Calu3 (cell line): ENCODE results near the gene RACK1. TPM values are rescaled to one million over a fixed set of nuclear protein-coding genes. Genes with fewer than 3 reads are reported as not detected.

Experiments
- BruUV-seq: library from RNA; stranded (reverse); fragments of 400-500 nt; replicated peaks from 2 replicates; lab custom pipeline; 2021; lab: Mats Ljungman, UMichigan
- CTCF ChIA-PET: fragments of 300-600 bp; sonication (Branson Sonifier 250); formaldehyde crosslinking; loops from one replicate; lab custom pipeline; 2022; ENCODE audit warnings: antibody characterized with exemption; lab: Charles Lee
- DNase-seq: peaks from one replicate; pipeline ENCODE4 v3.0.0; 2022
- H3K27ac Mint-ChIP-seq: one replicate; pipeline ENCODE4 v1.8.0; 2022; ENCODE audit warnings: mixed read lengths; ENCODE audit not compliant: unreplicated experiment
- H3K27me3 Mint-ChIP-seq: one replicate; pipeline ENCODE4 v1.8.0; 2022; ENCODE audit warnings: mixed read lengths; ENCODE audit not compliant: unreplicated experiment
- H3K36me3 Mint-ChIP-seq: one replicate; pipeline ENCODE4 v1.8.0; 2022; ENCODE audit warnings: mild to moderate bottlenecking, moderate library complexity, mixed read lengths; ENCODE audit not compliant: insufficient read depth, unreplicated experiment
- H3K4me1 Mint-ChIP-seq: one replicate; pipeline ENCODE4 v1.8.0; 2022; ENCODE audit warnings: mild to moderate bottlenecking, low read depth, mixed read lengths; ENCODE audit not compliant: unreplicated experiment
- H3K4me3 Mint-ChIP-seq: one replicate; pipeline ENCODE4 v1.8.0; 2022; ENCODE audit warnings: mild to moderate bottlenecking, low read depth, moderate library complexity, mixed read lengths; ENCODE audit not compliant: unreplicated experiment
- H3K9me3 Mint-ChIP-seq: one replicate; pipeline ENCODE4 v1.8.0; 2022; ENCODE audit warnings: low read depth, mixed read lengths; ENCODE audit not compliant: unreplicated experiment
- CTCF ChIP-seq: fragments of 200-600 bp; IDR thresholded peaks from one replicate; pipeline ENCODE4 v1.8.0; 2022; ENCODE audit warnings: antibody characterized with exemption; ENCODE audit not compliant: unreplicated experiment
- intact Hi-C: fragments of 100-400 bp; cut with micrococcal nuclease; formaldehyde crosslinking; loops from one replicate; pipeline ENCODE4 v1.10.0; 2022; ENCODE audit not compliant: unreplicated experiment
- total RNA-seq: library from RNA; stranded (reverse); gene quantifications from 2 replicates; pipeline ENCODE4 v1.2.3, GENCODE V29; 2022

Gene RACK1
- total RNA-seq, 1 experiment from 2014 or later, result 1,946 TPM

GRCh38 chr5:181255276-181255675, 11.6 kb upstream of the RACK1 start:
- CTCF ChIA-PET, result interaction anchor here (0.6 kb wide), 1 partner anchor 47 kb away, joined by 3 read pairs; no protein-coding TSS in a partner anchor
- BruUV-seq, result no TSS peak
- no peak for TF ChIP-seq CTCF
- intact Hi-C loops, result no loop called here
- Mint-ChIP-seq H3K9me3 (no peaks in the 10 kb centered on the region), H3K27me3 (no peaks in the 10 kb centered on the region), H3K4me3 (no peak overlapping the region), H3K27ac (no peak overlapping the region), H3K4me1 (peaks cover 53% of the 10 kb centered on the region), H3K36me3 (peaks cover 51% of the 10 kb centered on the region)
- no peak for DNase-seq

DNA sequence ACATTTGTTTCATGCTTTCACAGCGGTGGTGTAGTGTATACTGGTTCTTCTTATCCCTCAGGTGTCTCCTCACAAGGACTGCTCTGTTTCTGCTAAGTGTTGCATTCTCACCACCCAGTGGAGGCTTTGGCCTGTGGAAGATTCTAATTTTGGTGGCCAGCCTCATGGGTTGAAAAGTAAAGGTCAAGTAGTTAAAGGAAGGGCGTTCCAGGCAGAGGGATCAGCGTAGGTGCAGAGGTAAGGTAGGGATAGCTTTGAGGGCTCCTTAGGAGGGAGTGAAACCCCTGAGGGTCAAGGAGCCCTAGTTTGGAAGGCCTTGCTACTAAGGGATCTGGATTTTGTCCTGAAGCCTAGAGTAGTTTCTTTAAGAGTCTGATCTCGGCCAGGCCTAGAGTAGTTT, 4.6 kb upstream of the RACK1 start:
- Mint-ChIP-seq H3K36me3 (peaks cover 85% of the 10 kb centered on the region), H3K27ac (peak overlapping the region; percentile 99), H3K4me3 (peak overlapping the region; percentile 76), H3K27me3 (no peaks in the 10 kb centered on the region), H3K9me3 (no peaks in the 10 kb centered on the region), H3K4me1 (peaks cover 46% of the 10 kb centered on the region)
- no TSS peak for BruUV-seq
- TF ChIP-seq CTCF, result no peak
- CTCF ChIA-PET, result interaction anchor here (1.3 kb wide), 1 partner anchor 12 kb away, joined by 4 read pairs; the partner anchor contains the start of gene TRIM52
- intact Hi-C loops, result no loop called here
- no peak for DNase-seq

DNA sequence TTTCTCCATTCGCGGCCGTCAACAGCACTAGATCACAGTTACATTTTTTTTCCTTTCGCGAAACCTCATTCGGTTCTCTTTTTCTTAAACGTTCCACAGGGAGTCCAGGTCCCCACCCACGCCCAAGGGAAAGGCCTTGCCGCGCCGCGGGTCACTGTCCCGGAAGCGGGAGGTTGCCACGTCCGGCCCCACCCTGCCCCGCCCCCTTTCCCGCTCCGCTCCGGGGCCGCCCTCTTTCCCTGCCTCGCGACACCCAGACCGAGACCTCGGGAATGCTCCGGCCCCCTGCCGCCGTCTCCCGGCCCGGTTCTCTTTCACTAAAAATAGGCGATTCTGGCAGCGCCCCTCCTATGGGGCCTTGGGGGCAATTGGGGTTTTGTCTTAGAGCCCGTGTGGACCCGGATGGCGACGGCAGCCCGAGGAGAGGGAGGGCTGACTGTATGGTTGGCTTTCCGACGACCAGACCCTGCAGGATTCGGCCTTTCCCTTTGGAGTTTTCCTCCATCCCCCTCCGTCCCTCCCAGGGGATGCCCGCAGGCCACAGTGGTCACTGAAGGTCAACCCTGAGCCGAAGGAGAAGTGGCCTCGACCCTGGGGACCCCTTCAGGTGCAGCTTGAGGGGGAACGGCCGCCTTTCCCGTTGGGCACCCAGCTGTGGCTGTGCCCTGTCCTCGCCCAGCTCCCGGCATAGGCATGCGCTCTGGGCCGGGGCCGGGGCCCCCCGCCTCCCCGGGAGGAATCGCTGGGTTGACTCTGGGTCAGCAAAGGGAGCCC, 2.8 kb upstream of the RACK1 start:
- H3K4me3 Mint-ChIP-seq, result peak overlapping the region; percentile 76
- BruUV-seq, result no TSS peak
- peak; percentile 94 for DNase-seq
- no peak for TF ChIP-seq CTCF
- H3K4me1 Mint-ChIP-seq, result peaks cover 51% of the 10 kb centered on the region
- no peaks in the 10 kb centered on the region for H3K9me3 Mint-ChIP-seq
- peaks cover 97% of the 10 kb centered on the region for H3K36me3 Mint-ChIP-seq
- H3K27ac Mint-ChIP-seq, result peak overlapping the region; percentile 99
- CTCF ChIA-PET, result interaction anchor here (0.9 to 1.4 kb wide), 2 partner anchors 16 to 23 kb away, joined by 4 to 5 read pairs; partner anchors contain the start of gene TRIM41
- intact Hi-C loops, result no loop called here
- no peaks in the 10 kb centered on the region for H3K27me3 Mint-ChIP-seq

- peak; percentile 36 for DNase-seq
- peaks cover 47% of the 10 kb centered on the region for H3K4me1 Mint-ChIP-seq
- H3K9me3 Mint-ChIP-seq, result no peaks in the 10 kb centered on the region
- intact Hi-C loops, result loop anchor here (2.0 kb wide), 1 partner anchor 23 kb away; the partner anchor contains the start of gene TRIM41
- BruUV-seq, result no TSS peak
- no peaks in the 10 kb centered on the region for H3K27me3 Mint-ChIP-seq
- no peak for TF ChIP-seq CTCF
- H3K4me3 Mint-ChIP-seq, result peak overlapping the region; percentile 76
- H3K27ac Mint-ChIP-seq, result peak overlapping the region; percentile 99
- CTCF ChIA-PET, result interaction anchor here (0.9 to 1.4 kb wide), 3 partner anchors 11 to 22 kb away, joined by 4 to 6 read pairs (median 5); partner anchors contain the start of gene TRIM41
- peaks cover 99% of the 10 kb centered on the region for H3K36me3 Mint-ChIP-seq
Measured at GRCh38 chr5:181245427-181246275, 1.9 kb upstream of the RACK1 start.
